ENCODE data around the gene PLD2. TPM values are rescaled to one million over a fixed set of nuclear protein-coding genes. Genes with fewer than 3 reads are reported as not detected.
"Not testable (repeated sequence)": the region's sequence is repeated elsewhere in the genome, so short reads cannot be mapped to it uniquely, and the experiment has no call there.

Gene PLD2
- total RNA-seq, 1 experiment from 2014 or later = 24.3 TPM

GRCh38 chr17:4861052-4861451, 54.1 kb downstream of the PLD2 start:
- no peaks in the 10 kb centered on the region for H3F3A ChIP-seq (ENCODE audit: low read length, unreplicated experiment)
- H3K4me1 ChIP-seq (ENCODE audit: insufficient read depth, low read length) = peaks cover 16% of the 10 kb centered on the region
- no peak overlapping the region for H3K27ac ChIP-seq (ENCODE audit: low read length)
- ATAC-seq = no peak
- ChIA-PET CTCF (no interaction called here), POLR2A (ENCODE audit: unreplicated experiment) (no interaction called here)
- no peaks in the 10 kb centered on the region for H3K27me3 ChIP-seq (ENCODE audit: low read length)
- H3K36me3 ChIP-seq (ENCODE audit: low read depth, low read length) = peaks cover 6% of the 10 kb centered on the region; the same call in 1 of the 2 replicates
- H3K9ac ChIP-seq (ENCODE audit: low read length) = no peak overlapping the region
- no peak overlapping the region for H2AFZ ChIP-seq (ENCODE audit: low read length)
- H3K4me2 ChIP-seq (ENCODE audit: low read length) = no peak overlapping the region
- TF ChIP-seq EZH2phosphoT487 (IDR thresholded peaks at IDR 0.05; ENCODE audit: borderline replicate concordance, low read length) = no peak
- TF ChIP-seq CTCF (conservative IDR thresholded peaks at IDR 0.05; ENCODE audit: low read depth, low read length) = no peak
- no peak for TF ChIP-seq EZH2 (IDR thresholded peaks at IDR 0.05; ENCODE audit: low read length, unreplicated experiment)
- H3K9me3 ChIP-seq (ENCODE audit: low read length) = no peaks in the 10 kb centered on the region
- no peaks in the 10 kb centered on the region for H4K20me1 ChIP-seq (ENCODE audit: low read length)
- peaks cover 43% of the 10 kb centered on the region for H3K79me2 ChIP-seq (ENCODE audit: low read length)
- no peaks in the 10 kb centered on the region for H3K9me2 ChIP-seq (replicated peaks; ENCODE audit: low read length)
- BruUV-seq (replicated peaks) = no TSS peak
- H3K4me3 ChIP-seq (ENCODE audit: low read length) = no peak overlapping the region
- intact Hi-C loops (cut with micrococcal nuclease) = no loop called here
- DNase-seq = no peak

- Histone ChIP-seq H3K9ac (ENCODE audit: low read length) (no peak overlapping the region), H3K36me3 (ENCODE audit: low read depth, low read length) (peaks cover 6% of the 10 kb centered on the region; the same call in 1 of the 2 replicates), H3F3A (ENCODE audit: low read length, unreplicated experiment) (no peaks in the 10 kb centered on the region), H3K27ac (ENCODE audit: low read length) (no peak overlapping the region), H3K9me3 (ENCODE audit: low read length) (no peaks in the 10 kb centered on the region), H2AFZ (ENCODE audit: low read length) (no peak overlapping the region), H3K4me2 (ENCODE audit: low read length) (no peak overlapping the region), H3K79me2 (ENCODE audit: low read length) (peaks cover 31% of the 10 kb centered on the region), H3K27me3 (ENCODE audit: low read length) (no peaks in the 10 kb centered on the region), H4K20me1 (ENCODE audit: low read length) (no peaks in the 10 kb centered on the region), H3K4me3 (ENCODE audit: low read length) (no peak overlapping the region), H3K4me1 (ENCODE audit: insufficient read depth, low read length) (peaks cover 15% of the 10 kb centered on the region), H3K9me2 (replicated peaks; ENCODE audit: low read length) (no peaks in the 10 kb centered on the region)
- TF ChIP-seq EZH2phosphoT487 (IDR thresholded peaks at IDR 0.05; ENCODE audit: borderline replicate concordance, low read length) (no peak), CTCF (conservative IDR thresholded peaks at IDR 0.05; ENCODE audit: low read depth, low read length) (no peak), EZH2 (IDR thresholded peaks at IDR 0.05; ENCODE audit: low read length, unreplicated experiment) (no peak)
- ATAC-seq (no peak), DNase-seq (no peak)
- CTCF ChIA-PET = no interaction called here
- BruUV-seq (replicated peaks) = no TSS peak
- POLR2A ChIA-PET (ENCODE audit: unreplicated experiment) = no interaction called here
- intact Hi-C loops (cut with micrococcal nuclease) = no loop called here
Measured at GRCh38 chr17:4862720-4863119, 55.8 kb downstream of the PLD2 start.

DNA sequence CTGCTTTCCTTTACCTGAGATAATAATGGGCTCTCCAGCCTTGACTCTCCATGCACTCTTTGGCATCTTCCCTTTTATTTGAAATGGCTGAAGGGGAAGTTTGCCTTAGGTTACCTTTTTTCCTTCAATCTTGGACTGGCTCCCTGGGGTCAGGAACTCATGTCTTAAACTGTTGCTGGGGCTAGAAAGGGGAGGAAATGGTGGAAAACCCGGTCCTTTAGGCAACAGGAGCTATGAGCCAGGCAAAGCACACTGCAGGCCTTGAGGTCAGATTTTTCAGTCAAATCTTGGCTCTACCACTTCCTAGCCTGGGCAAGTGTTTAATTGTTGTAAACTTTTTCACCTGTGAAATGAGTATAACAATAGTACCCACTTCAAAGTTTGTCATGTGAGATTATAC, 56.4 kb downstream of the PLD2 start:
- BruUV-seq (replicated peaks) = no TSS peak
- POLR2A ChIA-PET (ENCODE audit: unreplicated experiment) = no interaction called here
- no peak overlapping the region for H3K4me2 ChIP-seq (ENCODE audit: low read length)
- H3K79me2 ChIP-seq (ENCODE audit: low read length) = peaks cover 28% of the 10 kb centered on the region
- no peak for DNase-seq
- no peaks in the 10 kb centered on the region for H3K9me2 ChIP-seq (replicated peaks; ENCODE audit: low read length)
- no peak overlapping the region for H3K27ac ChIP-seq (ENCODE audit: low read length)
- H2AFZ ChIP-seq (ENCODE audit: low read length) = no peak overlapping the region
- H3K9ac ChIP-seq (ENCODE audit: low read length) = no peak overlapping the region
- H3K27me3 ChIP-seq (ENCODE audit: low read length) = no peaks in the 10 kb centered on the region
- H3K36me3 ChIP-seq (ENCODE audit: low read depth, low read length) = peaks cover 6% of the 10 kb centered on the region; the same call in 1 of the 2 replicates
- intact Hi-C loops (cut with micrococcal nuclease) = no loop called here
- CTCF ChIA-PET = no interaction called here
- no peaks in the 10 kb centered on the region for H3F3A ChIP-seq (ENCODE audit: low read length, unreplicated experiment)
- H3K4me3 ChIP-seq (ENCODE audit: low read length) = no peak overlapping the region
- no peaks in the 10 kb centered on the region for H3K9me3 ChIP-seq (ENCODE audit: low read length)
- no peak for ATAC-seq
- TF ChIP-seq EZH2 (IDR thresholded peaks at IDR 0.05; ENCODE audit: low read length, unreplicated experiment) (no peak), EZH2phosphoT487 (IDR thresholded peaks at IDR 0.05; ENCODE audit: borderline replicate concordance, low read length) (no peak), CTCF (conservative IDR thresholded peaks at IDR 0.05; ENCODE audit: low read depth, low read length) (no peak)
- H4K20me1 ChIP-seq (ENCODE audit: low read length) = no peaks in the 10 kb centered on the region
- peaks cover 9% of the 10 kb centered on the region for H3K4me1 ChIP-seq (ENCODE audit: insufficient read depth, low read length)

- H3K79me2 ChIP-seq (ENCODE audit: low read length); H3K27ac ChIP-seq (ENCODE audit: low read length); H3F3A ChIP-seq (ENCODE audit: low read length, unreplicated experiment); H3K27me3 ChIP-seq (ENCODE audit: low read length); H3K4me3 ChIP-seq (ENCODE audit: low read length); CTCF ChIA-PET; ATAC-seq; H3K9me3 ChIP-seq (ENCODE audit: low read length); H4K20me1 ChIP-seq (ENCODE audit: low read length); DNase-seq; H2AFZ ChIP-seq (ENCODE audit: low read length); H3K4me1 ChIP-seq (ENCODE audit: insufficient read depth, low read length); H3K4me2 ChIP-seq (ENCODE audit: low read length); H3K36me3 ChIP-seq (ENCODE audit: low read depth, low read length); POLR2A ChIA-PET (ENCODE audit: unreplicated experiment); H3K9ac ChIP-seq (ENCODE audit: low read length); intact Hi-C loops (cut with micrococcal nuclease); BruUV-seq (replicated peaks); H3K9me2 ChIP-seq (replicated peaks; ENCODE audit: low read length): not testable (repeated sequence)
Measured at GRCh38 chr17:4867535-4867934, 60.6 kb downstream of the PLD2 start.
